Endothelial cell of umbilical vein (primary cell): ENCODE data around the gene SLC25A53. TPM values are rescaled to one million over a fixed set of nuclear protein-coding genes. Genes with fewer than 3 reads are reported as not detected.

Source experiments
- BruUV-seq: library from RNA; stranded (reverse); fragments of 400-500 nt; replicated peaks from 2 replicates; lab custom pipeline; 2021; lab: Mats Ljungman, UMichigan
- CTCF ChIA-PET: fragments of 300-600, 350-600 bp; sonication (Branson Sonifier 250); formaldehyde crosslinking; loops from one replicate; lab custom pipeline; 2021; ENCODE audit warnings: antibody characterized with exemption, inconsistent platforms; lab: Charles Lee
- POLR2A ChIA-PET: fragments of 300-600, 350-600 bp; sonication (Branson Sonifier 250); formaldehyde crosslinking; loops from one replicate; lab custom pipeline; 2021; ENCODE audit warnings: antibody characterized with exemption, inconsistent platforms; lab: Charles Lee
- DNase-seq: peaks from one replicate; pipeline ENCODE4 v3.0.0-alpha.2; 2011; ENCODE audit warnings: low read depth, low spot score
- FAIRE-seq: peaks from 2 replicates; lab custom pipeline; 2011; peaks lifted over from hg19 to GRCh38; lab: Jason Lieb, UNC
- H2AFZ ChIP-seq: 2 replicates; pipeline ENCODE4 v1.6.0; 2012; ENCODE audit warnings: low read depth, low read length, control low read depth, inconsistent platforms
- H3K27ac ChIP-seq: 2 replicates; pipeline ENCODE4 v1.5.1; 2011; ENCODE audit warnings: low read depth, mild to moderate bottlenecking, control low read depth, low read length, moderate library complexity; ENCODE audit not compliant: insufficient read depth
- H3K27me3 ChIP-seq, 2 experiments: 2 replicates each; pipeline versions ENCODE4 v1.6.0 to v1.6.1; 2011; ENCODE audit warnings: low read length in 2 of 2, mixed read lengths in 1 of 2; ENCODE audit not compliant: control insufficient read depth in 2 of 2, insufficient read depth in 2 of 2
- H3K36me3 ChIP-seq, 2 experiments: 2 replicates in 1 of 2; 3 replicates in 1 of 2; pipeline ENCODE4 v1.5.1; 2011; ENCODE audit warnings: low read length in 2 of 2, mild to moderate bottlenecking in 1 of 2, moderate library complexity in 1 of 2; ENCODE audit not compliant: control insufficient read depth in 2 of 2, insufficient read depth in 2 of 2; ENCODE audit errors: extremely low read depth in 1 of 2
- H3K4me1 ChIP-seq: 3 replicates; pipeline ENCODE4 v1.5.1; 2011; ENCODE audit warnings: mild to moderate bottlenecking, low read length; ENCODE audit not compliant: control insufficient read depth, insufficient read depth; ENCODE audit errors: extremely low read depth
- H3K4me2 ChIP-seq: 2 replicates; pipeline ENCODE4 v1.6.1; 2011; ENCODE audit warnings: low read length, control low read depth, mixed read lengths; ENCODE audit not compliant: insufficient read depth
- H3K4me3 ChIP-seq, 3 experiments: fragments of 200-600 bp in 1 of 3; sonication (generic), shearing (Covaris generic) in 1 of 3; replicated peaks in 1 of 3; 2 replicates each; pipeline ENCODE4 v1.5.1; 2011 to 2016; ENCODE audit warnings: control low read depth in 3 of 3, low read length in 3 of 3, mild to moderate bottlenecking in 2 of 3, inconsistent platforms in 1 of 3, low read depth in 1 of 3, moderate library complexity in 1 of 3; ENCODE audit not compliant: insufficient read depth in 1 of 3
- H3K79me2 ChIP-seq: 2 replicates; pipeline ENCODE4 v1.6.0; 2012; ENCODE audit warnings: low read length, inconsistent platforms; ENCODE audit not compliant: control insufficient read depth, insufficient read depth
- H3K9ac ChIP-seq: replicated peaks from 2 replicates; pipeline ENCODE3; 2011; ENCODE audit warnings: low read length, control low read depth; ENCODE audit not compliant: insufficient read depth; ENCODE audit errors: extremely low read depth
- H3K9me1 ChIP-seq: replicated peaks from 3 replicates; pipeline ENCODE4 v1.6.0; 2011; ENCODE audit warnings: mild to moderate bottlenecking, low read length; ENCODE audit not compliant: control insufficient read depth, insufficient read depth; ENCODE audit errors: extremely low read depth
- H3K9me3 ChIP-seq: replicated peaks from 2 replicates; pipeline ENCODE4 v1.5.1; 2012; ENCODE audit warnings: low read length, inconsistent platforms; ENCODE audit not compliant: control insufficient read depth, insufficient read depth
- H4K20me1 ChIP-seq: replicated peaks from 2 replicates; pipeline ENCODE3; 2011; ENCODE audit warnings: mild to moderate bottlenecking, low read length; ENCODE audit not compliant: control insufficient read depth, insufficient read depth; ENCODE audit errors: extremely low read depth
- CTCF ChIP-seq, 2 donors: IDR thresholded peaks; 1 replicate in 1 of 2; 2 replicates in 1 of 2; pipeline ENCODE4 v1.5.1; 2011; ENCODE audit warnings: low read length in 2 of 2, mild to moderate bottlenecking in 2 of 2, moderate library complexity in 2 of 2, control low read depth in 1 of 2, inconsistent platforms in 1 of 2, low read depth in 1 of 2; ENCODE audit not compliant: insufficient read depth in 1 of 2; ENCODE audit errors: extremely low read depth in 1 of 2
- EZH2 ChIP-seq: IDR thresholded peaks from 2 replicates; pipeline ENCODE4 v1.6.1; 2012; ENCODE audit warnings: borderline replicate concordance, low read depth, mild to moderate bottlenecking, moderate library complexity, low read length, inconsistent platforms; ENCODE audit not compliant: severe bottlenecking
- FOS ChIP-seq: IDR thresholded peaks from 2 replicates; pipeline ENCODE4 v1.6.1; 2011; ENCODE audit warnings: mild to moderate bottlenecking, low read length, moderate library complexity, borderline replicate concordance; ENCODE audit not compliant: insufficient read depth
- GATA2 ChIP-seq: IDR thresholded peaks from 2 replicates; pipeline ENCODE4 v1.7.0; 2011; ENCODE audit warnings: low read depth, mild to moderate bottlenecking, moderate library complexity, mixed read lengths, low read length; ENCODE audit not compliant: insufficient read length, insufficient read depth
- JUN ChIP-seq: IDR thresholded peaks from 2 replicates; pipeline ENCODE4 v1.6.1; 2011; ENCODE audit warnings: borderline replicate concordance, low read depth; ENCODE audit not compliant: insufficient read length, insufficient read depth
- MAX ChIP-seq: IDR thresholded peaks from 2 replicates; pipeline ENCODE4 v1.6.1; 2011; ENCODE audit not compliant: insufficient read depth, insufficient read length
- MYC ChIP-seq: IDR thresholded peaks from one replicate; pipeline ENCODE4 v1.6.1; 2011; ENCODE audit warnings: mild to moderate bottlenecking, low read depth, low read length
- POLR2A ChIP-seq: IDR thresholded peaks from 2 replicates; pipeline ENCODE4 v1.6.1; 2012; ENCODE audit warnings: low read depth, mild to moderate bottlenecking, control low read depth, low read length
- POLR2AphosphoS5 ChIP-seq: IDR thresholded peaks from 2 replicates; pipeline ENCODE4 v1.6.1; 2012; ENCODE audit warnings: low read depth, mild to moderate bottlenecking, control low read depth, low read length, moderate library complexity; ENCODE audit not compliant: insufficient read depth
- dilution Hi-C: fragments of 300-500 bp; cut with MboI; formaldehyde crosslinking; loops from one replicate; pipeline ENCODE4 v1.15.0; 2019; ENCODE audit warnings: low sequenced_read_pairs; ENCODE audit not compliant: extremely low pct_ligation_motif_present
- intact Hi-C: fragments of 100-400 bp; cut with micrococcal nuclease; formaldehyde crosslinking; loops from one replicate; pipeline ENCODE4 v1.10.0; 2022
- polyA plus RNA-seq, 4 experiments: library from polyadenylated mRNA; depleted of rRNA in 3 of 4; stranded (reverse) in 3 of 4; unstranded in 1 of 4; fragments of >200 nt; gene quantifications; 2 replicates each; pipeline versions ENCODE4 v1.2.1 to v1.2.3, GENCODE V29; 2011 to 2012; ENCODE audit warnings: missing spikeins in 1 of 4
- total RNA-seq: library from RNA; stranded (reverse); gene quantifications from 2 replicates; pipeline ENCODE4 v1.2.3, GENCODE V29; 2021

Gene SLC25A53
- total and polyA plus RNA-seq, 2 donors (not counting 3 experiments of a cell fraction or from before 2014, with no cell fraction given) = 4.6 to 6.3 TPM

- no peak overlapping the region for H3K4me2 ChIP-seq
- no TSS peak for BruUV-seq
- no peaks in the 10 kb centered on the region for H3K27me3 ChIP-seq
- no peaks in the 10 kb centered on the region for H3K9me1 ChIP-seq
- peaks cover 0 to 3% of the 10 kb centered on the region in 2 experiments for H3K36me3 ChIP-seq
- DNase-seq (no peak), FAIRE-seq (no peak)
- H4K20me1 ChIP-seq = no peaks in the 10 kb centered on the region
- TF ChIP-seq MAX (no peak), MYC (no peak), POLR2A (no peak), JUN (no peak), CTCF (IDR thresholded peaks at IDR 0.05; ENCODE audit: extremely low read depth in 1 of 2, insufficient read depth in 1 of 2, low read depth in 1 of 2, low read length in 2 of 2) (no peak), POLR2AphosphoS5 (no peak), GATA2 (no peak), EZH2 (no peak), FOS (no peak)
- H3K79me2 ChIP-seq = peaks cover 2% of the 10 kb centered on the region
- H3K27ac ChIP-seq = no peak overlapping the region
- ChIA-PET POLR2A (no interaction called here), CTCF (no interaction called here)
- no peak overlapping the region for H3K4me3 ChIP-seq
- H3K9ac ChIP-seq = no peak overlapping the region
- H3K4me1 ChIP-seq = no peaks in the 10 kb centered on the region
- dilution Hi-C loops = no loop called here
- no peak overlapping the region for H2AFZ ChIP-seq
- intact Hi-C loops = no loop called here
- H3K9me3 ChIP-seq = no peaks in the 10 kb centered on the region
These were observed 26.0 kb downstream of the SLC25A53 start for GRCh38 chrX:104130808-104131207.
